DOHH2 (cell line): ENCODE data around the gene JCHAIN.

Experiments
- H3F3A ChIP-seq: fragments of 200-600 bp; sonication (generic), shearing (Covaris generic); 2 replicates; pipeline ENCODE4 v1.6.0; 2016; ENCODE audit warnings: antibody characterized with exemption, mild to moderate bottlenecking; ENCODE audit not compliant: control insufficient read depth, insufficient read depth
- H3K27ac ChIP-seq: fragments of 200-600 bp; sonication (generic); 2 replicates; pipeline ENCODE4 v1.5.1; 2014; ENCODE audit warnings: low read depth, mild to moderate bottlenecking, low read length, moderate library complexity
- H3K27me3 ChIP-seq: fragments of 200-600 bp; sonication (generic); 2 replicates; pipeline ENCODE4 v1.6.1; 2014; ENCODE audit warnings: mild to moderate bottlenecking, low read length, mixed read lengths; ENCODE audit not compliant: control insufficient read depth
- H3K36me3 ChIP-seq: fragments of 200-600 bp; sonication (generic); 2 replicates; pipeline ENCODE4 v1.6.1; 2014; ENCODE audit warnings: mild to moderate bottlenecking, low read length, moderate library complexity, mixed read lengths; ENCODE audit not compliant: control insufficient read depth
- H3K4me1 ChIP-seq: fragments of 200-600 bp; sonication (generic); 2 replicates; pipeline ENCODE4 v1.6.1; 2014; ENCODE audit warnings: mild to moderate bottlenecking, low read length, mixed read lengths; ENCODE audit not compliant: control insufficient read depth
- H3K4me2 ChIP-seq: fragments of 200-600 bp; sonication (generic); 2 replicates; pipeline ENCODE4 v1.6.0; 2014; ENCODE audit warnings: mild to moderate bottlenecking, low read length, moderate library complexity
- H3K4me3 ChIP-seq: fragments of 200-600 bp; sonication (generic); 2 replicates; pipeline ENCODE4 v1.5.1; 2014; ENCODE audit warnings: mild to moderate bottlenecking, low read length, mixed read lengths
- H3K79me2 ChIP-seq: fragments of 200-600 bp; sonication (generic); 2 replicates; pipeline ENCODE4 v1.6.1; 2014; ENCODE audit warnings: mild to moderate bottlenecking, low read length, mixed read lengths; ENCODE audit not compliant: control insufficient read depth
- H3K9me2 ChIP-seq: fragments of 200-600 bp; sonication (generic); replicated peaks from 2 replicates; pipeline ENCODE4 v1.6.1; 2014; ENCODE audit warnings: mild to moderate bottlenecking, low read length, mixed read lengths; ENCODE audit not compliant: control insufficient read depth
- H3K9me3 ChIP-seq: fragments of 200-600 bp; sonication (generic); 2 replicates; pipeline ENCODE4 v1.6.1; 2014; ENCODE audit warnings: antibody characterized with exemption, low read length, mixed read lengths; ENCODE audit not compliant: control insufficient read depth, insufficient read depth
- H4K20me1 ChIP-seq: fragments of 200-600 bp; sonication (generic); 2 replicates; pipeline ENCODE4 v1.6.0; 2014; ENCODE audit warnings: low read depth, mild to moderate bottlenecking, antibody characterized with exemption, low read length, moderate library complexity; ENCODE audit not compliant: control insufficient read depth, insufficient read depth
- EZH2phosphoT487 ChIP-seq: fragments of 200-600 bp; sonication (generic); IDR thresholded peaks from 2 replicates; pipeline ENCODE4 v1.6.1; 2017; ENCODE audit warnings: borderline replicate concordance, mild to moderate bottlenecking, antibody characterized with exemption, low read length, moderate library complexity, mixed read lengths
- TF ChIP-seq, protein P1 (sequence below): fragments of 200-600 bp; sonication (generic); IDR thresholded peaks from one replicate; pipeline ENCODE4 v1.5.1; 2014; ENCODE audit warnings: antibody characterized with exemption, mild to moderate bottlenecking, low read depth, low read length; ENCODE audit not compliant: poor library complexity, severe bottlenecking

The JCHAIN gene

DNA sequence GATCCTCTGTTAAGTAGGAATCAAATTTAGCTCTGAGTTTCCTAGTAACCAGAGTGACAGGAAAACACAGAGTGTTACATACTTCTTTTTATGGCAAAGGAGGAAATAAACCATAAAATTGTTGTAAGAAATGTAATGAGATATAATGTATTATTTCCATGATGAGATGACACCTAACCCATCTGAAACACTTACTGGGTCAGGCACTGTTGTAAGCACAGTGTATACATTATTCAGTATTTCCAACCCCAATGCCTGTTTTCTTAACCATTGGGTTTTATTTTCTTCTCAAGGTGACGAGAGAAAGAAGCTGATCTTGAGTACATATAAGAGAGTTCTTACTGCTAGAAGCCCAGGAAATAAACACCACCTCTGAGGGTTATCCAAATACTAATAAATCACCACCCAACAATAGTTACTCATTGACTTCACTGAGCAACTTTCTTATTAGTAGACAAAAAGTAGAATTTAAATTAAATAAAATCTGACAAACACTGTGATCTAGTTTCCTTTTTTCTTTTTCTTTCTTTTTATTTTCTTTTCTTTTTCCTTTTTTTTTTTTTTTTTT is 42.0 kb downstream of the JCHAIN start:
- Histone ChIP-seq H4K20me1 (no peaks in the 10 kb centered on the region), H3K4me2 (no peak overlapping the region), H3K4me1 (peaks cover 17% of the 10 kb centered on the region), H3K79me2 (no peaks in the 10 kb centered on the region), H3K27me3 (no peaks in the 10 kb centered on the region), H3K9me2 (no peaks in the 10 kb centered on the region), H3K4me3 (no peak overlapping the region), H3K9me3 (no peaks in the 10 kb centered on the region), H3K27ac (no peak overlapping the region), H3K36me3 (no peaks in the 10 kb centered on the region), H3F3A (peaks cover 12% of the 10 kb centered on the region)
- TF ChIP-seq EZH2phosphoT487: no peak
- TF ChIP-seq, protein P1, sequence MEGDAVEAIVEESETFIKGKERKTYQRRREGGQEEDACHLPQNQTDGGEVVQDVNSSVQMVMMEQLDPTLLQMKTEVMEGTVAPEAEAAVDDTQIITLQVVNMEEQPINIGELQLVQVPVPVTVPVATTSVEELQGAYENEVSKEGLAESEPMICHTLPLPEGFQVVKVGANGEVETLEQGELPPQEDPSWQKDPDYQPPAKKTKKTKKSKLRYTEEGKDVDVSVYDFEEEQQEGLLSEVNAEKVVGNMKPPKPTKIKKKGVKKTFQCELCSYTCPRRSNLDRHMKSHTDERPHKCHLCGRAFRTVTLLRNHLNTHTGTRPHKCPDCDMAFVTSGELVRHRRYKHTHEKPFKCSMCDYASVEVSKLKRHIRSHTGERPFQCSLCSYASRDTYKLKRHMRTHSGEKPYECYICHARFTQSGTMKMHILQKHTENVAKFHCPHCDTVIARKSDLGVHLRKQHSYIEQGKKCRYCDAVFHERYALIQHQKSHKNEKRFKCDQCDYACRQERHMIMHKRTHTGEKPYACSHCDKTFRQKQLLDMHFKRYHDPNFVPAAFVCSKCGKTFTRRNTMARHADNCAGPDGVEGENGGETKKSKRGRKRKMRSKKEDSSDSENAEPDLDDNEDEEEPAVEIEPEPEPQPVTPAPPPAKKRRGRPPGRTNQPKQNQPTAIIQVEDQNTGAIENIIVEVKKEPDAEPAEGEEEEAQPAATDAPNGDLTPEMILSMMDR: no peak

DNA sequence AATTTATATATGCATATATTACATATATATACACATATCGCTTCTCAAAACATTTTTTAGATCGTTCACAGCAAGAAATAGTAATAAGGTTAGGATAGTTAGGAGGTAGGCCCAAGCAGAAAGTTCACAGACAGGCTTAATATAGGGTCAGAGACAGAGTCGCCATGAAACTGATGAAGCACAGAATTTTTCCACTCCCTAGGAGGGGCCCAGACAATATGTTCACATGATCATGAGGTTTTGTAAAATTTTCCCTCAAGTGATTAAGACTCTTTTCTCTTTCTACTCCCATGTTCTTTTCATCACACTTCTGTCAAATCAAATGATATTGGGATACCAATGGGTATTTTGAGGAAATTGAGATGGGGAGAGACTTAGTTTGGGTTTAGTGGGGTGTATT is 43.0 kb downstream of the JCHAIN start:
- peaks cover 12% of the 10 kb centered on the region for H3F3A ChIP-seq
- H3K27me3 ChIP-seq: no peaks in the 10 kb centered on the region
- H4K20me1 ChIP-seq: no peaks in the 10 kb centered on the region
- no peak for TF ChIP-seq EZH2phosphoT487
- TF ChIP-seq, protein P1: no peak
- peaks cover 8% of the 10 kb centered on the region for H3K4me1 ChIP-seq
- no peaks in the 10 kb centered on the region for H3K79me2 ChIP-seq
- no peaks in the 10 kb centered on the region for H3K36me3 ChIP-seq
- H3K9me3 ChIP-seq: no peaks in the 10 kb centered on the region
- no peaks in the 10 kb centered on the region for H3K9me2 ChIP-seq
- H3K4me2 ChIP-seq: no peak overlapping the region
- H3K4me3 ChIP-seq: no peak overlapping the region
- no peak overlapping the region for H3K27ac ChIP-seq

DNA sequence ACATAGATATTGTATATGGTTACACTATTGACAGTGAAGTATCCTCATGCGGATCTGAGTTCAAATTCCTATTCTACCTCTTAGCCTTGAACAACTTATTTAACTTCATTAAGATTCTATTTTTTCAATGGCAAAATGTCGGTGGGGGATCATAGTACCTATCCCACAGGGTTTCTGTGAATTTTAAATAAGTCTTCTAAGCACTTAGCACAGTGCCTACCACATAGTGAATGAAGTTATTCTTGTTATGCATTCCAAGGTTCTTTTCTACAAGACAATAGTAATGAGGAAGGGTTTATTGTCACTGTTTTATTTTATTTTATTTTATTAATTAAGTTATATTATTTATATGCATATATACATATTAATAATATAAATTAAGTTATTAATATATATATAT is 46.5 kb downstream of the JCHAIN start:
- no peaks in the 10 kb centered on the region for H3K79me2 ChIP-seq
- no peaks in the 10 kb centered on the region for H3K36me3 ChIP-seq
- no peak overlapping the region for H3K4me2 ChIP-seq
- H3K4me1 ChIP-seq: peaks cover 20% of the 10 kb centered on the region
- no peak for TF ChIP-seq EZH2phosphoT487
- TF ChIP-seq, protein P1: no peak
- peaks cover 12% of the 10 kb centered on the region for H3F3A ChIP-seq
- no peak overlapping the region for H3K4me3 ChIP-seq
- H3K9me2 ChIP-seq: no peaks in the 10 kb centered on the region
- no peaks in the 10 kb centered on the region for H3K9me3 ChIP-seq
- H3K27ac ChIP-seq: no peak overlapping the region
- H4K20me1 ChIP-seq: no peaks in the 10 kb centered on the region
- no peaks in the 10 kb centered on the region for H3K27me3 ChIP-seq
